Measurements from ENCODE around the gene IGFBP5.

The IGFBP5 gene

GRCh38 chr2:216673609-216674008, 21.7 kb downstream of the IGFBP5 start:
- TF ChIP-seq EGR1 (IDR thresholded peaks at IDR 0.05) (no peak), FOXM1 (IDR thresholded peaks at IDR 0.05; ENCODE audit: borderline replicate concordance, low read depth) (no peak), MAX (IDR thresholded peaks at IDR 0.05) (no peak), RAD21 (IDR thresholded peaks at IDR 0.05; ENCODE audit: low read depth) (no peak), NFIC (IDR thresholded peaks at IDR 0.05) (no peak), CREB1 (IDR thresholded peaks at IDR 0.05; ENCODE audit: low read depth) (no peak), USF1 (IDR thresholded peaks at IDR 0.05) (no peak), REST (IDR thresholded peaks at IDR 0.05; ENCODE audit: low read depth) (no peak), TAF1 (IDR thresholded peaks at IDR 0.05; ENCODE audit: low read depth) (no peak), TEAD4 (IDR thresholded peaks at IDR 0.05) (no peak), YY1 (IDR thresholded peaks at IDR 0.05; ENCODE audit: low read depth) (no peak)

GRCh38 chr2:216673021-216673420, 22.3 kb downstream of the IGFBP5 start:
- TF ChIP-seq TAF1 (IDR thresholded peaks at IDR 0.05; ENCODE audit: low read depth) (no peak), TCF12 (IDR thresholded peaks at IDR 0.05; ENCODE audit: low read depth) (no peak), TEAD4 (IDR thresholded peaks at IDR 0.05) (no peak), RAD21 (IDR thresholded peaks at IDR 0.05; ENCODE audit: low read depth) (no peak), FOXM1 (IDR thresholded peaks at IDR 0.05; ENCODE audit: borderline replicate concordance, low read depth) (no peak), EP300 (IDR thresholded peaks at IDR 0.05; ENCODE audit: borderline replicate concordance) (no peak), REST (IDR thresholded peaks at IDR 0.05; ENCODE audit: low read depth) (no peak), NFIC (IDR thresholded peaks at IDR 0.05) (no peak), ZBTB7A (IDR thresholded peaks at IDR 0.05; ENCODE audit: low read depth) (no peak), YY1 (IDR thresholded peaks at IDR 0.05; ENCODE audit: low read depth) (no peak), USF1 (IDR thresholded peaks at IDR 0.05) (no peak), MAX (IDR thresholded peaks at IDR 0.05) (no peak), CEBPB (IDR thresholded peaks at IDR 0.05) (no peak), CREB1 (IDR thresholded peaks at IDR 0.05; ENCODE audit: low read depth) (no peak), EGR1 (IDR thresholded peaks at IDR 0.05) (no peak)

GRCh38 chr2:216672466-216672865, 22.9 kb downstream of the IGFBP5 start:
- TF ChIP-seq EGR1 (IDR thresholded peaks at IDR 0.05) (no peak), YY1 (IDR thresholded peaks at IDR 0.05; ENCODE audit: low read depth) (no peak), REST (IDR thresholded peaks at IDR 0.05; ENCODE audit: low read depth) (no peak), NFIC (IDR thresholded peaks at IDR 0.05) (no peak), EP300 (IDR thresholded peaks at IDR 0.05; ENCODE audit: borderline replicate concordance) (no peak), MAX (IDR thresholded peaks at IDR 0.05) (no peak), TCF12 (IDR thresholded peaks at IDR 0.05; ENCODE audit: low read depth) (no peak), TAF1 (IDR thresholded peaks at IDR 0.05; ENCODE audit: low read depth) (no peak), CEBPB (IDR thresholded peaks at IDR 0.05) (no peak), CREB1 (IDR thresholded peaks at IDR 0.05; ENCODE audit: low read depth) (no peak), RAD21 (IDR thresholded peaks at IDR 0.05; ENCODE audit: low read depth) (no peak), ZBTB7A (IDR thresholded peaks at IDR 0.05; ENCODE audit: low read depth) (no peak), TEAD4 (IDR thresholded peaks at IDR 0.05) (no peak)

GRCh38 chr2:216671791-216672343, 23.5 kb downstream of the IGFBP5 start:
- no peak for TF ChIP-seq CREB1 (IDR thresholded peaks at IDR 0.05; ENCODE audit: low read depth)
- no peak for TF ChIP-seq YY1 (IDR thresholded peaks at IDR 0.05; ENCODE audit: low read depth)
- no peak for TF ChIP-seq USF1 (IDR thresholded peaks at IDR 0.05)
- no peak for TF ChIP-seq EGR1 (IDR thresholded peaks at IDR 0.05)
- no peak for TF ChIP-seq TAF1 (IDR thresholded peaks at IDR 0.05; ENCODE audit: low read depth)
- no peak for TF ChIP-seq TCF12 (IDR thresholded peaks at IDR 0.05; ENCODE audit: low read depth)
- TF ChIP-seq CEBPB (IDR thresholded peaks at IDR 0.05): no peak
- TF ChIP-seq TEAD4 (IDR thresholded peaks at IDR 0.05): no peak
- TF ChIP-seq ZBTB7A (IDR thresholded peaks at IDR 0.05; ENCODE audit: low read depth): no peak
- no peak for TF ChIP-seq FOXM1 (IDR thresholded peaks at IDR 0.05; ENCODE audit: borderline replicate concordance, low read depth)
- TF ChIP-seq EP300 (IDR thresholded peaks at IDR 0.05; ENCODE audit: borderline replicate concordance): no peak
- no peak for TF ChIP-seq MAX (IDR thresholded peaks at IDR 0.05)
- no peak for TF ChIP-seq RAD21 (IDR thresholded peaks at IDR 0.05; ENCODE audit: low read depth)
- no peak for TF ChIP-seq REST (IDR thresholded peaks at IDR 0.05; ENCODE audit: low read depth)
- no peak for TF ChIP-seq NFIC (IDR thresholded peaks at IDR 0.05)
